GM23338 (cell line): ENCODE data around the gene ERI3. TPM values are rescaled to one million over a fixed set of nuclear protein-coding genes. Genes with fewer than 3 reads are reported as not detected.

Source experiments
- ATAC-seq: fragments of 200-7000 bp; cut with Tn5 transposase; 3 replicates; pipeline ENCODE4 v1.9.1; 2020
- DNase-seq: peaks from one replicate; pipeline ENCODE4 v3.0.0-alpha.2; 2015; ENCODE audit warnings: low spot score
- H2AFZ ChIP-seq: fragments of 200-600 bp; sonication (generic); 2 replicates; pipeline ENCODE4 v1.8.0; 2016; ENCODE audit warnings: antibody characterized with exemption, mild to moderate bottlenecking, moderate library complexity
- H3F3A ChIP-seq: fragments of 200-600 bp; sonication (generic); replicated peaks from 2 replicates; pipeline ENCODE4 v1.8.0; 2017; ENCODE audit warnings: antibody characterized with exemption, mixed run types, low read depth
- H3K27ac ChIP-seq: fragments of 200-600 bp; sonication (generic); 2 replicates; pipeline ENCODE4 v1.6.1; 2016; ENCODE audit warnings: low read depth
- H3K27me3 ChIP-seq: fragments of 200-600 bp; sonication (generic); 2 replicates; pipeline ENCODE4 v1.8.0; 2016; ENCODE audit warnings: mild to moderate bottlenecking, mixed run types, moderate library complexity; ENCODE audit not compliant: insufficient read depth
- H3K36me3 ChIP-seq: fragments of 200-600 bp; sonication (generic); 2 replicates; pipeline ENCODE4 v1.8.0; 2016; ENCODE audit warnings: mild to moderate bottlenecking; ENCODE audit not compliant: insufficient read depth
- H3K4me1 ChIP-seq: fragments of 200-600 bp; sonication (generic); 2 replicates; pipeline ENCODE4 v1.8.0; 2016; ENCODE audit warnings: mild to moderate bottlenecking, moderate library complexity; ENCODE audit not compliant: insufficient read depth
- H3K4me2 ChIP-seq: fragments of 200-600 bp; sonication (generic); 2 replicates; pipeline ENCODE4 v1.7.1; 2017; ENCODE audit warnings: mixed run types
- H3K4me3 ChIP-seq: fragments of 200-600 bp; sonication (generic); 2 replicates; pipeline ENCODE4 v1.6.1; 2016; ENCODE audit warnings: mixed run types
- H3K79me2 ChIP-seq: fragments of 200-600 bp; sonication (generic); replicated peaks from 2 replicates; pipeline ENCODE4 v1.8.0; 2017; ENCODE audit warnings: mild to moderate bottlenecking; ENCODE audit not compliant: insufficient read depth
- H3K9me2 ChIP-seq: fragments of 200-600 bp; sonication (generic); 2 replicates; pipeline ENCODE4 v1.8.0; 2017; ENCODE audit not compliant: insufficient read depth
- H4K20me1 ChIP-seq: fragments of 200-600 bp; sonication (generic); replicated peaks from 2 replicates; pipeline ENCODE4 v1.8.0; 2017; ENCODE audit warnings: mild to moderate bottlenecking; ENCODE audit not compliant: insufficient read depth
- H3K27ac Mint-ChIP-seq: 2 replicates; pipeline ENCODE4 v1.8.0; 2020; ENCODE audit warnings: inconsistent platforms, mild to moderate bottlenecking, moderate library complexity, mixed read lengths
- H3K27me3 Mint-ChIP-seq: 3 replicates; pipeline ENCODE4 v1.8.0; 2022; ENCODE audit warnings: low read depth, mild to moderate bottlenecking, moderate library complexity, mixed read lengths, inconsistent platforms; ENCODE audit not compliant: insufficient read depth, poor library complexity
- H3K36me3 Mint-ChIP-seq: 3 replicates; pipeline ENCODE4 v1.8.0; 2021; ENCODE audit warnings: low read depth, mild to moderate bottlenecking, inconsistent platforms, moderate library complexity, mixed read lengths
- H3K4me1 Mint-ChIP-seq: 3 replicates; pipeline ENCODE4 v1.8.0; 2020; ENCODE audit warnings: mild to moderate bottlenecking, inconsistent platforms, mixed read lengths
- H3K4me3 Mint-ChIP-seq: 3 replicates; pipeline ENCODE4 v1.8.0; 2021; ENCODE audit warnings: moderate library complexity, mild to moderate bottlenecking, inconsistent platforms, mixed read lengths
- H3K9me3 Mint-ChIP-seq: 3 replicates; pipeline ENCODE4 v1.8.0; 2020; ENCODE audit warnings: moderate library complexity, mild to moderate bottlenecking, inconsistent platforms, mixed read lengths
- CREB1 ChIP-seq: fragments of 250-450 bp; sonication (Bioruptor Pico); IDR thresholded peaks from 2 replicates; pipeline ENCODE4 v1.5.0; 2020; ENCODE audit warnings: low read depth, mild to moderate bottlenecking, moderate library complexity
- EZH2 ChIP-seq: fragments of 200-600 bp; sonication (generic); IDR thresholded peaks from one replicate; pipeline ENCODE4 v1.8.0; 2017; ENCODE audit warnings: antibody characterized with exemption, mild to moderate bottlenecking, low read depth; ENCODE audit not compliant: unreplicated experiment
- EZH2phosphoT487 ChIP-seq: fragments of 200-600 bp; sonication (generic); IDR thresholded peaks from one replicate; pipeline ENCODE4 v1.8.1; 2018; ENCODE audit warnings: antibody characterized with exemption; ENCODE audit not compliant: unreplicated experiment
- JUNB ChIP-seq: IDR thresholded peaks from one replicate; pipeline ENCODE4 v1.6.1; 2016; ENCODE audit warnings: antibody characterized with exemption; ENCODE audit not compliant: unreplicated experiment
- NANOG ChIP-seq: IDR thresholded peaks from 2 replicates; pipeline ENCODE4 v1.6.1; 2016; ENCODE audit warnings: antibody characterized with exemption, borderline replicate concordance
- POLR2AphosphoS5 ChIP-seq: IDR thresholded peaks from 2 replicates; pipeline ENCODE4 v1.6.1; 2016; ENCODE audit warnings: antibody characterized with exemption, low read depth
- STAT1 ChIP-seq: IDR thresholded peaks from one replicate; pipeline ENCODE4 v1.6.1; 2016; ENCODE audit warnings: antibody characterized with exemption; ENCODE audit not compliant: unreplicated experiment
- ZNF331 ChIP-seq: fragments of 250-450 bp; sonication (Bioruptor Pico); IDR thresholded peaks from 2 replicates; pipeline ENCODE4 v1.5.0; 2020; ENCODE audit warnings: low read depth, mild to moderate bottlenecking, moderate library complexity
- polyA plus RNA-seq: library from polyadenylated mRNA; unstranded; fragments of >200 nt; fragmentation: Nextera tagmentation; extraction: Ambion mirVana; gene quantifications from 2 replicates; pipeline ENCODE4 v1.2.1, GENCODE V29; 2016
- total RNA-seq: library from RNA; depleted of rRNA; stranded (reverse); fragments of >200 nt; shearing (Covaris generic); gene quantifications from 2 replicates; pipeline ENCODE4 v1.2.3, GENCODE V29; 2014
- TF ChIP-seq, protein P1 (sequence below): IDR thresholded peaks from one replicate; pipeline ENCODE4 v1.6.1; 2018; ENCODE audit warnings: antibody characterized with exemption; ENCODE audit not compliant: unreplicated experiment
- TF ChIP-seq, protein P2 (sequence below), 2 experiments: fragments of 200-600 bp in 1 of 2; sonication (generic) in 1 of 2; conservative IDR thresholded peaks; 2 replicates each; pipeline versions ENCODE4 v1.5.1 to v1.6.1; 2016 to 2017; ENCODE audit warnings: antibody characterized with exemption in 2 of 2, low read depth in 2 of 2, mild to moderate bottlenecking in 2 of 2, moderate library complexity in 1 of 2
- TF ChIP-seq, protein P3 (sequence below): IDR thresholded peaks from 2 replicates; pipeline ENCODE4 v1.6.1; 2016; ENCODE audit warnings: antibody characterized with exemption

The ERI3 gene
- total and polyA plus RNA-seq, 2 experiments from 2014 or later, result 63.0 to 70.1 TPM

DNA sequence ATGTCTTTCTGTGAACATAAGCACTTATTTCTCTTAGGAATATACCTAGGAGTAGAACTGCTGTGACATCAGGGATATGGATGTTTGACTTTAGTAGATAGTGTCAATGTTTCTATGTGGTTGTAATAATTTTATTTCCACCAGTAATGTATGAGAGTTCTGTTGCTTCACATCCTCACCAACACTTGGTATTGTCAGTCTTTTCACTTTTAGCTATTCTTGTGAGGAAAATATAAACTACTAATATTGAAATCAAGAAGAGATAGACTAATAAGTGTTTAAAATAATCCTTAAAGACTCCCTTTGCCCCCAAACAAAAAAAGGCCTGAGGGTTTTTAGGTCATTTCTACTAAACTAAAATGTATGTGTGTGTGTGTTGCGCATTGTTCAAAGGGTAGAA, 144.5 kb downstream of the ERI3 start:
- no peak overlapping the region for H3K4me3 ChIP-seq

More for the DNA sequence above, 144.5 kb downstream of the ERI3 start:
- Histone ChIP-seq H3K27ac (no peak overlapping the region), H3F3A (no peaks in the 10 kb centered on the region), H4K20me1 (no peaks in the 10 kb centered on the region; the same call in 1 of the 2 replicates), H3K9me2 (no peaks in the 10 kb centered on the region), H3K79me2 (peaks cover 6% of the 10 kb centered on the region; the same call in 1 of the 2 replicates), H2AFZ (no peak overlapping the region), H3K27me3 (peaks cover 11% of the 10 kb centered on the region; the same call in 1 of the 2 replicates), H3K4me2 (no peak overlapping the region), H3K4me1 (peaks cover 14% of the 10 kb centered on the region), H3K36me3 (peaks cover 6% of the 10 kb centered on the region; the same call in 1 of the 2 replicates)
- Mint-ChIP-seq H3K4me1 (peaks cover 8% of the 10 kb centered on the region), H3K36me3 (peaks cover 7% of the 10 kb centered on the region; the same call in 2 of the 3 replicates), H3K27ac (no peak overlapping the region), H3K27me3 (peaks cover 10% of the 10 kb centered on the region), H3K9me3 (no peaks in the 10 kb centered on the region), H3K4me3 (no peak overlapping the region)
- no peak for ATAC-seq
- no peak for DNase-seq
- TF ChIP-seq EZH2phosphoT487 (no peak), CREB1 (CRISPR knock-in tag) (no peak), JUNB (no peak), ZNF331 (no peak), STAT1 (no peak), NANOG (no peak), EZH2 (no peak), POLR2AphosphoS5 (no peak)
- TF ChIP-seq, protein P1, sequence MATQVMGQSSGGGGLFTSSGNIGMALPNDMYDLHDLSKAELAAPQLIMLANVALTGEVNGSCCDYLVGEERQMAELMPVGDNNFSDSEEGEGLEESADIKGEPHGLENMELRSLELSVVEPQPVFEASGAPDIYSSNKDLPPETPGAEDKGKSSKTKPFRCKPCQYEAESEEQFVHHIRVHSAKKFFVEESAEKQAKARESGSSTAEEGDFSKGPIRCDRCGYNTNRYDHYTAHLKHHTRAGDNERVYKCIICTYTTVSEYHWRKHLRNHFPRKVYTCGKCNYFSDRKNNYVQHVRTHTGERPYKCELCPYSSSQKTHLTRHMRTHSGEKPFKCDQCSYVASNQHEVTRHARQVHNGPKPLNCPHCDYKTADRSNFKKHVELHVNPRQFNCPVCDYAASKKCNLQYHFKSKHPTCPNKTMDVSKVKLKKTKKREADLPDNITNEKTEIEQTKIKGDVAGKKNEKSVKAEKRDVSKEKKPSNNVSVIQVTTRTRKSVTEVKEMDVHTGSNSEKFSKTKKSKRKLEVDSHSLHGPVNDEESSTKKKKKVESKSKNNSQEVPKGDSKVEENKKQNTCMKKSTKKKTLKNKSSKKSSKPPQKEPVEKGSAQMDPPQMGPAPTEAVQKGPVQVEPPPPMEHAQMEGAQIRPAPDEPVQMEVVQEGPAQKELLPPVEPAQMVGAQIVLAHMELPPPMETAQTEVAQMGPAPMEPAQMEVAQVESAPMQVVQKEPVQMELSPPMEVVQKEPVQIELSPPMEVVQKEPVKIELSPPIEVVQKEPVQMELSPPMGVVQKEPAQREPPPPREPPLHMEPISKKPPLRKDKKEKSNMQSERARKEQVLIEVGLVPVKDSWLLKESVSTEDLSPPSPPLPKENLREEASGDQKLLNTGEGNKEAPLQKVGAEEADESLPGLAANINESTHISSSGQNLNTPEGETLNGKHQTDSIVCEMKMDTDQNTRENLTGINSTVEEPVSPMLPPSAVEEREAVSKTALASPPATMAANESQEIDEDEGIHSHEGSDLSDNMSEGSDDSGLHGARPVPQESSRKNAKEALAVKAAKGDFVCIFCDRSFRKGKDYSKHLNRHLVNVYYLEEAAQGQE, result no peak
- TF ChIP-seq, protein P2, sequence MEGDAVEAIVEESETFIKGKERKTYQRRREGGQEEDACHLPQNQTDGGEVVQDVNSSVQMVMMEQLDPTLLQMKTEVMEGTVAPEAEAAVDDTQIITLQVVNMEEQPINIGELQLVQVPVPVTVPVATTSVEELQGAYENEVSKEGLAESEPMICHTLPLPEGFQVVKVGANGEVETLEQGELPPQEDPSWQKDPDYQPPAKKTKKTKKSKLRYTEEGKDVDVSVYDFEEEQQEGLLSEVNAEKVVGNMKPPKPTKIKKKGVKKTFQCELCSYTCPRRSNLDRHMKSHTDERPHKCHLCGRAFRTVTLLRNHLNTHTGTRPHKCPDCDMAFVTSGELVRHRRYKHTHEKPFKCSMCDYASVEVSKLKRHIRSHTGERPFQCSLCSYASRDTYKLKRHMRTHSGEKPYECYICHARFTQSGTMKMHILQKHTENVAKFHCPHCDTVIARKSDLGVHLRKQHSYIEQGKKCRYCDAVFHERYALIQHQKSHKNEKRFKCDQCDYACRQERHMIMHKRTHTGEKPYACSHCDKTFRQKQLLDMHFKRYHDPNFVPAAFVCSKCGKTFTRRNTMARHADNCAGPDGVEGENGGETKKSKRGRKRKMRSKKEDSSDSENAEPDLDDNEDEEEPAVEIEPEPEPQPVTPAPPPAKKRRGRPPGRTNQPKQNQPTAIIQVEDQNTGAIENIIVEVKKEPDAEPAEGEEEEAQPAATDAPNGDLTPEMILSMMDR (conservative IDR thresholded peaks at IDR 0.05; ENCODE audit: low read depth in 2 of 2), result no peak
- TF ChIP-seq, protein P3, sequence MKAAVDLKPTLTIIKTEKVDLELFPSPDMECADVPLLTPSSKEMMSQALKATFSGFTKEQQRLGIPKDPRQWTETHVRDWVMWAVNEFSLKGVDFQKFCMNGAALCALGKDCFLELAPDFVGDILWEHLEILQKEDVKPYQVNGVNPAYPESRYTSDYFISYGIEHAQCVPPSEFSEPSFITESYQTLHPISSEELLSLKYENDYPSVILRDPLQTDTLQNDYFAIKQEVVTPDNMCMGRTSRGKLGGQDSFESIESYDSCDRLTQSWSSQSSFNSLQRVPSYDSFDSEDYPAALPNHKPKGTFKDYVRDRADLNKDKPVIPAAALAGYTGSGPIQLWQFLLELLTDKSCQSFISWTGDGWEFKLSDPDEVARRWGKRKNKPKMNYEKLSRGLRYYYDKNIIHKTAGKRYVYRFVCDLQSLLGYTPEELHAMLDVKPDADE, result no peak
